ENCODE data around the gene RUNX1. TPM values are rescaled to one million over a fixed set of nuclear protein-coding genes. Genes with fewer than 3 reads are reported as not detected.

Gene RUNX1
- total RNA-seq, 1 experiment from 2014 or later = 95.4 TPM

DNA sequence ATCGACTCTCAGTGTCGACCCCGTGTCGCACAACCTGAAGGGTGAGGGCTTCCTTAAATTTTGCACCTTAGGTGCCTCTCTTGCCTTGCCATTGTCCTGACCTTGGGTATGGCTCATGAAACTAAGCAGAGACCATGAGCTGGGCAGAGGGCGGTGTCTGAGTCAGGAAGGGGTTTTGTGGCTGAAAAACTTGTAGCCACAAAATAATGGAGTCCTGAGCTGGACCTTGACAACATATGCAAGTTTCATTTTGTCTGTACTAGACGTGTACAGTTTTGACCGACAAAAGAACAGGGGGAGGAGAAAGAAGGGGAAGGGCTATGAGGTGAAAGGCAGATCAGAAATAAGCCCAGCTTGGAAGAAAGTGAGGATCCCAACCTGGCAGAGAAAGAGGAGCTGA, 8.3 kb upstream of the RUNX1 start:
- DNase-seq = no peak
- no TSS peak for BruUV-seq (replicated peaks)
- Mint-ChIP-seq H3K36me3 (ENCODE audit: insufficient read depth, unreplicated experiment) (no peaks in the 10 kb centered on the region), H3K4me1 (ENCODE audit: low read depth, unreplicated experiment) (peaks cover 9% of the 10 kb centered on the region), H3K27me3 (ENCODE audit: unreplicated experiment) (no peaks in the 10 kb centered on the region), H3K4me3 (ENCODE audit: low read depth, unreplicated experiment) (no peak overlapping the region), H3K9me3 (ENCODE audit: low read depth, unreplicated experiment) (peaks cover 2% of the 10 kb centered on the region), H3K27ac (ENCODE audit: unreplicated experiment) (no peak overlapping the region)
- no peak for TF ChIP-seq CTCF (IDR thresholded peaks at IDR 0.05; ENCODE audit: unreplicated experiment)
- CTCF ChIA-PET = no interaction called here
- intact Hi-C loops (cut with micrococcal nuclease; ENCODE audit: unreplicated experiment) = loop anchor here (10.0 kb wide), 1 partner anchor 313 kb away; no protein-coding TSS in a partner anchor

DNA sequence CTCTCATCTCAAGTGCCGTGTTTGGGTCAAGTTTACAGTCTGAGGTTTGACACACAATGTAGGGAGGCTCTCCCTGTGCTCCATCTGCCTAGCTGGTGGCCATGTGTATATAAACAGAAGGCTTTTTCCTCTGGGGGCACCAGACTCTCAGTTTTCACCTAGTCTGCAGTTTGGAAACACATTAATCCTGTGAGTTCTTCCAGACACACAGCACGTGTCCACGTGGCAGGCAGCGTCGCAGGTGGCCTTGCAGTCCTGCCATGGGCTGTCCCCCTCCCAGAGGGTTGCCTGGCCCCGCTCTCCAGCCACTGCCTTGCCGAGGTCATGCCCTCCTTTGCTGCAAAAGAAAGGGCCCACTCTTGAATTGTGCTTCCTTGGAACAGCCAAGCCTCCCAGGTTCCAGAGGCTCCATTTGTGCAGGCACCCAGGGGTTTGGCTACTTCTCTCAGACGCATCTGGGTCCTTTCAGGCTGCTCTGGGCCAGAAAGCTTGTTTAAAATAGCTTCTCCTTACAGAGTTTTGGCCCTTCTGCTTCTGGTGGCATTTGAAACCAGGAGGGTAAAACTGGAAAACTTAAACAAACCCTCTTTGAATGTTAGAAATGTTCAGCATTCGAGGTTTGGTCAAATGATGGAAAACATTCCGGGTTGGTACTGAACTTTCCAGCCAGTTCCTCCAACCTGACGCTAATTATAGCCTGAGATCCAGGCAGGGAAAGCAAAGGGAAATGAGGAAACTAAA, 4.4 kb upstream of the RUNX1 start:
- Mint-ChIP-seq H3K27ac (ENCODE audit: unreplicated experiment) (no peak overlapping the region), H3K27me3 (ENCODE audit: unreplicated experiment) (no peaks in the 10 kb centered on the region), H3K4me1 (ENCODE audit: low read depth, unreplicated experiment) (peaks cover 26% of the 10 kb centered on the region), H3K36me3 (ENCODE audit: insufficient read depth, unreplicated experiment) (peaks cover 7% of the 10 kb centered on the region), H3K9me3 (ENCODE audit: low read depth, unreplicated experiment) (peaks cover 2% of the 10 kb centered on the region), H3K4me3 (ENCODE audit: low read depth, unreplicated experiment) (no peak overlapping the region)
- DNase-seq = no peak
- no peak for TF ChIP-seq CTCF (IDR thresholded peaks at IDR 0.05; ENCODE audit: unreplicated experiment)
- no TSS peak for BruUV-seq (replicated peaks)
- CTCF ChIA-PET = interaction anchor here (0.6 kb wide), 2 partner anchors 135 to 296 kb away, joined by 4 to 5 read pairs; no protein-coding TSS in a partner anchor
- intact Hi-C loops (cut with micrococcal nuclease; ENCODE audit: unreplicated experiment) = loop anchor here (5.0 to 10.0 kb wide), 3 partner anchors 164 to 454 kb away; no protein-coding TSS in a partner anchor

- Mint-ChIP-seq H3K36me3 (ENCODE audit: insufficient read depth, unreplicated experiment) (peaks cover 14% of the 10 kb centered on the region), H3K27me3 (ENCODE audit: unreplicated experiment) (no peaks in the 10 kb centered on the region), H3K27ac (ENCODE audit: unreplicated experiment) (no peak overlapping the region), H3K9me3 (ENCODE audit: low read depth, unreplicated experiment) (peaks cover 2% of the 10 kb centered on the region), H3K4me1 (ENCODE audit: low read depth, unreplicated experiment) (peaks cover 29% of the 10 kb centered on the region), H3K4me3 (ENCODE audit: low read depth, unreplicated experiment) (no peak overlapping the region)
- CTCF ChIA-PET = interaction anchor here (0.6 kb wide), 1 partner anchor 296 kb away, joined by 5 read pairs; no protein-coding TSS in a partner anchor
- TF ChIP-seq CTCF (IDR thresholded peaks at IDR 0.05; ENCODE audit: unreplicated experiment) = no peak
- intact Hi-C loops (cut with micrococcal nuclease; ENCODE audit: unreplicated experiment) = loop anchor here (5.0 to 10.0 kb wide), 3 partner anchors 164 to 454 kb away; no protein-coding TSS in a partner anchor
- BruUV-seq (replicated peaks) = no TSS peak
- DNase-seq = no peak
These were observed 3.7 kb upstream of the RUNX1 start for GRCh38 chr21:35052801-35053200.

DNA sequence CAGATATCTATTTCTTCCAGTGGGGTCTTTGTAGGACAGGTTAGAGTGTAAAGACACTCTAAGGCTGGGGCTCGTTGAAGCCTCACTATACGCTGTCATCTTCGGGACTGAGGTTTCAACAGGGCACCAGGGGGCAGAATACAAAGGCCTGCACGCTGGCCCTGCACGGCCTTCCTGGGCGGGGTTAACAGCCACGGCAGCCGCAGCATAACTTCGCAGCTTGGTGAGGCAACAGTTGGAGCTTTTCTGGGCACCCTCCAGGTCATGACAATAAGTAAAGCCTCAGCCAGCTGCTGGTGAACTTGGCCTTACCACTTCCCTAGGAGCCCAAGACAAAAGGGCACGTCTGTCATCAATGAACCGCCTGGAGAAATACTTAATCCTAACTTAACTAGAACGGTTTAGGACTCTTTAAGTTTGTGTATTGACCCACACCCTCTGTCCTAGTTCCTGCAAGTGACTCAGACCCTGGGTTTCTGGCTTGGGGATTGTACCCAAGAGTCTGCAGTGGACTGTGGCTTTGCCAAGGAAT, 2.3 kb upstream of the RUNX1 start:
- peak; percentile 88 for DNase-seq
- no peak overlapping the region for H3K4me3 Mint-ChIP-seq (ENCODE audit: low read depth, unreplicated experiment)
- no peaks in the 10 kb centered on the region for H3K27me3 Mint-ChIP-seq (ENCODE audit: unreplicated experiment)
- CTCF ChIA-PET = interaction anchor here (0.6 to 1.5 kb wide), 11 partner anchors 9 to 789 kb away, joined by 3 to 9 read pairs (median 4); no protein-coding TSS in a partner anchor
- peaks cover 27% of the 10 kb centered on the region for H3K36me3 Mint-ChIP-seq (ENCODE audit: insufficient read depth, unreplicated experiment)
- TF ChIP-seq CTCF (IDR thresholded peaks at IDR 0.05; ENCODE audit: unreplicated experiment) = peak; percentile 64
- peak overlapping the region; percentile 86 for H3K27ac Mint-ChIP-seq (ENCODE audit: unreplicated experiment)
- no TSS peak for BruUV-seq (replicated peaks)
- peaks cover 43% of the 10 kb centered on the region for H3K4me1 Mint-ChIP-seq (ENCODE audit: low read depth, unreplicated experiment)
- no peaks in the 10 kb centered on the region for H3K9me3 Mint-ChIP-seq (ENCODE audit: low read depth, unreplicated experiment)
- intact Hi-C loops (cut with micrococcal nuclease; ENCODE audit: unreplicated experiment) = loop anchor here (1.0 to 10.0 kb wide), 5 partner anchors 87 to 456 kb away; no protein-coding TSS in a partner anchor
